HPDE6-E6E7 (cell line): ENCODE data around the gene FAM89A.

Source experiments
- DNase-seq: peaks from one replicate; pipeline ENCODE4 v3.0.0; 2011; ENCODE audit warnings: missing footprints; ENCODE audit errors: extremely low spot score

The FAM89A gene

DNA sequence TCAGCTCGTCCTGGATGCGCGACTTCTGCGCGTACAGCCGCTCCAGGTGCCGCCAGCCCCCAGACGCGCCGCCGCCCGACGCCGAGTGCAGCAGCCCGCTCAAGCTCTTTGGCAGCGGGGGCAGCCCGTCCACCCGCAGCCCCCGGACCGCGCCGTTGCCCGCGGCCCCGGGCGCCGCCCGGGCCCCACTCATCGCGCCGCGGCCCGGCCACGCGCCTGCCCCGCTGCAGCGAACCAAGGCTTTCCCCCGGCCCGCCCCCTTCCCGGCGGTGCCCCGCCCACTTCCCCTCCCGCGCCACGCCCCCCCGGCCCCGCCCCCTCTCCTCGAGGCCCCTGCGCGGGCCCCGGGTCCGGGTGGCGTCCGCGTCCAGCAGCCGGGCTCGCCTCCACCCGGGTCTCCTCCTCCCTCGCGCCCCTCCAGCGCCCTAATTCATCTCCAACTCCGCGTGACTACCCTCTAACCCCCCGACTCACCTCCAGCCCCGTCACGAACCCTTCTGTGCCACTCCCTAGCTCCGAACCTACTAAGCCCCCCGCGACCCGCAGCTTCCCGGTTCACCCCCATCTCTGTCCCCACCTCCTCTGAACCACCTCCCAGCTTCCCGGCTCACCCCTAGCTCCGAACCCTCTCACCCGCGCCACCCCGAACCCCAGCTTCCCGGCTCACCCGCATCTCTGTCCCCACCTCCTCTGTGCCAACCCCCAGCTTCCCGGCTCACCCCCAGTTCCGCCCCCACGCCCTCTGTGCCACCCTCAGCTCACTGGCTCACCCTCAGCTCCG, at the start of gene FAM89A:
Gene FAM89A (minus strand): TSS at position 236 of the 781 bp plus-strand sequence. CDS start 43 bp downstream, at position 193.
- no peak for DNase-seq

- no peak for DNase-seq
Measured at GRCh38 chr1:231084353-231084752, 44.3 kb upstream of the FAM89A start.

DNA sequence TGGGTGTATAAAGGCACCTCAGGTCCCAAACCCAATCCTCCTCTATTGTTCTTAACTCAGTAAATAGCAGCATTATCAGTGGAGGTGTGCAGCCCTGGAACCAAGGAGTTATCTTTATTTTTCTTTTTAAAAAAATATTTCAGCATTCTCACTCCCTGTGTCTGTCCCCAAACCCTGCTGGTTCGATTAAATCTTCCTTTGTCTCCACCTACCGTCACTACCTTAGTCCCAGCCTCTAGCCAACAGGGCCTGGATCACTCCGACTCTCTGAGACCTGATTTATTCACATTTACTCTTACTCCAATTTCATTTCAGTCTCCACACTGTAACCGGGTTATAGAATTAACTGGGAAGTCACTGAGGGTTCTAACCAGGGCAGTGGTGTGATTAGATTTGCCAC, 39.1 kb upstream of the FAM89A start:
- DNase-seq, result no peak

GRCh38 chr1:231078250-231078649, 38.2 kb upstream of the FAM89A start:
- no peak for DNase-seq

GRCh38 chr1:231076802-231077201, 36.7 kb upstream of the FAM89A start:
- DNase-seq, result no peak

DNA sequence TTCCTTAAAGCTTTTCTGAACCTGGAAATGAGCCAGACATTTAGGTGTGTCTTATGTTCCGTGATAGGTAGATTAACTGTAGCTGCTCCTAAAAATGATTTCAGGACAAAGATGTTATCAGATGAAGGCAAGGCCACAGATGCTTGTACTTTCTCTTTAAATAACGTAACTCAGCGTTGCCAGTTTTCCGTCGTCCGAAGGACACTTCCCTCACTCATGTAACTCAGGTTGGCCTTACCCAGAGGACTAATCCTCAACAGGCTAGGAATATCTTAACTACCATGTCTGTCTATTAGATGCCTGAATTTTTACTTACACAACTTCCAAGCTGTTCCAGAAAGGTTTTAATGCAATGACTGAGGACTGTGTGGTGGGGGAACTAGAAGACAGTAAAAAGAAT, 35.4 kb upstream of the FAM89A start:
- no peak for DNase-seq

DNA sequence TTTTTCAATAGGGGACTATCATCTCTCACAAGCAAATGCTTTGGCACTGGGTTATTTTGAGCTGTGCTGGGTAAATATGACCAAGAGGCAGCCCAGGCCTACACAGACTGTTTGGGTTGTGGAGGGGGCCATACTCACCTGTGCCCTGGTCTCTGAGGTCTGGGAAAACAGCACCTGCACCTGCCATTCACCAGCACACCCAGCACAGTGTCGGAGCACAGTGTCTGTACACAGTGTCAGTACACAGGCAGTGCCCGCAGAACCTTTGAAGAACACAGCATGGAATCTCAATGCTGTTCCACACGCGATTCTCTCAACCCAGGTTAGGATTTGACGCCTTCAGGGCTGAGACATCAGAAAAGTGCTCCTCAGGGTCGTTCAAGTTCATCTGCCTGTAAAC, 35.0 kb upstream of the FAM89A start:
- no peak for DNase-seq

DNA sequence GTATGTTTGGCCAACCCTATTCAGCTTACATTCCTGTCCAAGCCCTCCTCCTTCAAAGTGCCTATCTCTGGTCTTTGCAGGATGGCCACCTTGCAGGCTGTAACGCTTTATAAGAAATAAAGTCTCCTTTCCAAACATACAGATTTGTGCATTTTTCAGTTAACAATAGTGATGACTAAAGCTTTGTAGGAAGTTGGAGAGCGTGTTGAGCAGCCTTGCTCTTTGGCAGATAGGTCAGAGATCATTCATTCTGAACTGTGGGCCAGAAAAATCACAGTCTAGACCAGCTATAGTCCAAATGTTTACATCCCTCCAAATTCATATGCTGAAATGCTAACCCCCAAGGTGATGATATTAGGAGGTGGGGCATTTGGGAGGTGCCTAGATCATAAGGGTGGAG, 34.0 kb upstream of the FAM89A start:
- DNase-seq, result no peak

DNA sequence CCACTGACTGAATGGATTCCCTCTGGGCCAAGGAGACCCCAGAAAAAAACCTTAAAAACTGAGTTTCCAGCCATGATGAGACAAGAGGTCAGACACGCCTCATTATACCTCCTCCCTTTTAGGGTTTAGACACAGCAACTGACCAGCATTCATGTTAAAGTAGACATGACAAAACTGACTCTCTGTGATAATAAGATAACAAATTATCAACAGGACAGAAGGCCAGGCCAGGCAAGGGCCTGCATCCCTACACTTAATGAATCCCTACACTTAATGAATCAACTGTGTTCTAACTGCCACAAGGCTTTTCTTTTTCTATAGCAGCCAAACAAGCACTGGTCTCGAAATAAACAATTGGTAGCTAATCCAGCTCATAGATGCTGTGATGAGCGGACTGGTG, 33.3 kb upstream of the FAM89A start:
- no peak for DNase-seq

- no peak for DNase-seq
Measured at GRCh38 chr1:231072502-231073094, 32.5 kb upstream of the FAM89A start.

DNA sequence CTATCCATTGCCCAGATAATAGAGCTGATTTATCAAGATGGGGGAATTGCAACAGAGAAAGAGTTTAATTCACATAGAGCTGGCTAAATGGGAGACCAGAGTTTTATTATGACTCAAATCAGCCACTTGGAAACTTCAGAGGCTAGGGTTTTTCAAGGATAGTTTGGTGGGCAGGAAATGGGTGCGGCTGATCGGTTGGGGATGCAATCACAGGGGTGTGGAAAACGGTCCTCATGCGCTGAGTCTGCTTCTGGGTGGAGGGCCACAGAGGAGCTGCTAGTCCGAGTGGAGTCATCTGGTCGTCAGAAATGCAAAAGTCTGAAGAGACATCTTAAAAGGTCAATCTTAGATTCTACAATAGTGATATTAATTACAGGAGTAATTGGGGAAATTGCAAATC, 32.0 kb upstream of the FAM89A start:
- no peak for DNase-seq

GRCh38 chr1:231070758-231071444, 30.8 kb upstream of the FAM89A start:
- no peak for DNase-seq

GRCh38 chr1:231069333-231069732, 29.3 kb upstream of the FAM89A start:
- no peak for DNase-seq

GRCh38 chr1:231068762-231069161, 28.7 kb upstream of the FAM89A start:
- DNase-seq, result no peak

DNA sequence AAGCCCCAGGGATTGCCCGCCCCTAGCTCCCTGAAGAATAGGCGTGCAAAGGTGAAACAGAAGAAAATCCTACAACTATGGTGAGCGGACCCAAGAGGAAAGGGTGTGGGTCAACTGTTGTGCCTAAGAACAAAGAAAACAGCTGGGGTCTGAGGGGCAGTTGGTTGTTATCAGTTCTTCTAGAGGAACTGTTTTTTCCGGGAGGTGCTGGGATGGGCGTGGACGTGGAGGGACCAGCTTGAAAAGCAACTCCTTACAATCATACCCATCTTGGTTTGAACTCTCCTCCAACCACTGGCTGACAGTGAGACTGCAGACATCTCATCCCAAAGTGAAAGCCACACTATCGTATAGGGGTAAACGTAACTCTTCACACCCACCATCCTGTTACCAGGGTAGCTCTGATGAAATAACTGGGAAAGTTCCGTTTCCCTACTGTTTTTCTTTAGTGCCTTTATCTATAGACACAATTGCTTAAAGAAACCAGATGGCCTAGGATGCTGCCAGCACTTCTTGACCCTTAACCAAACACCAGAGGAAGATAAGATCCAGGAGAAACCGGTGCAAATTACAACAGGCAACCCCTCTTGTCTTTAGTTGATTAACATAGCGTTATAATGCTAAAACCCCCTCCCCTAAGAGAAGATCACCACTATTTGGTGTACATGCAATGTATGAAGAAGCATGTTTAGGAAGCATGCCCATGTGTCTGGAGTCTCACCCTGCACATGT, 25.6 kb upstream of the FAM89A start:
- DNase-seq, result no peak

DNA sequence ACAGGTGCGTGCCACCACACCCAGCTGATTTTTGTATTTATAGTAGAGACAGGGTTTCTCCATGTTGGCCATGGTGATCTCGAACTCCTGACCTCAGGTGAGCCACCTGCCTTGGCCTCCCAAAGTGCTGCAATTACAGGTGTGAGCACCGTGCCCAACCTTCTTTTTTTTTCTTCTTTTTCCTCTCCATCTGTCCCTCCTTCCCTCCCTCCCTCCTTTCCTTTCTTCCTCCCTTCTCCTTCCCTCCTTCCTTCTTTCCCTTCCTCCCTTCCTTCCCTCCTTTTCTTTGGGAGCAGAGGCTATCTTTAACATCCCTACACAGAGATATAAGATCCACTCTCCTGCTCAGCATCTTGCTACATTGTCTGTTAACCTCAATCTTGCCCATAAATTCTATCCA, 24.4 kb upstream of the FAM89A start:
- DNase-seq, result no peak

DNA sequence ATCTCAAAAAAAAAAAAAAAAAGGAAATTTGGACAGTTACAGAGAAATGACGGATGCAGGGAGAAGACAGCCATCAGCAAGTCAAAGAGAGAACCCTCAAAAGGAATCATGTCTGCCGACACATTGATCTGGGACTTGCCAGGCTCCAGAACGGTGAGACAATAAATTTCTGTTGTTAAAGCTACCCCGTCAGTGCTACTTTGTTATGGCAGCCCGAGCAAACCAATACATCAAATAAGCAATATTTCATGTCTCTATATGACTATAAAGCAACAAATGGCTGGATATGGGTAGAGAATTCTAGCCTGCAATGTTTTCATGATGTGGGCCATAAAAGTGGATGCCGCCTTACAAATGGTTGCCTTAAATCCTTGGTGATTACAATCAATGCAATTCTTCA, 23.3 kb upstream of the FAM89A start:
- DNase-seq, result no peak

- no peak for DNase-seq
Measured at GRCh38 chr1:231062500-231063270, 22.6 kb upstream of the FAM89A start.

GRCh38 chr1:231059566-231060193, 19.6 kb upstream of the FAM89A start:
- no peak for DNase-seq

DNA sequence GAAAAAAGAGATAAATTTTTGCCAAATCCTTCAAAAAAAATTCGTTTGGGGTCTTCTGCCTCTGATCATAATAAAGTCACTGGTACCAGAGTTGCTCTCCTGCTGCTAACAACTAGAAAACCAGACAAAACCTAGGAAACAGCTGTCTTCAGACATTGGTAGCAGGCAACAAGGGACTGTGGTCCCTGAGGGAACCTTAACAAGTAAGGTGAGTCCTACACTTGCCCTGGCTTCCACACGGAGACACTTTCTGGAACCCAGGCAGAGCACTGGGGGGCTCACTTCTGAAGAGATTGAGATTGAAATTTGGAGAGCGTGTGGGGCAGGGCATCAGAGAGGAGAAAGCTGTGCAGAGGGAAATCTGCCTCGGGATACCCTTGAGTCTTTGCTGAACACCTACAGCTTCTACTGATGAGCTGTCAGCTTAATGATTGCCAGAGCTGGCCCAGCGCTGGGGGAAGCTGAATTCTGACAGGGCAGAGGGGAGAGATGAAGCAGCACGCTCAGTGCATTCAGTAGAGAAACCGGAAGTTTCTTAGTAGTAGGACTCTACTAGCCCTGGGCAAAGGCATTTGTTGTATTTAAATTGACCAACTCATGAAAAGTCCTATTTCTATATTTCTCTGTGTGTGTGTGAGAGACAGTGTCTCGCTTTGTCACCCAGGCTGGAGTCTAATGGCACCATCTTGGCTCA, 18.5 kb upstream of the FAM89A start:
- no peak for DNase-seq
